ENCODE data around the gene FAM219B.
"Not testable (repeated sequence)": the region's sequence is repeated elsewhere in the genome, so short reads cannot be mapped to it uniquely, and the experiment has no call there.

FAM219B gene

GRCh38 chr15:74950078-74950908 is 43.6 kb upstream of the FAM219B start:
- H3K9me3 ChIP-seq (ENCODE audit: severe bottlenecking), result no peaks in the 10 kb centered on the region
- H3K27ac ChIP-seq, result peak overlapping the region; percentile 34; the same call in 1 of the 2 replicates
- DNase-seq, result peak; percentile 84

GRCh38 chr15:74937590-74938371 is 31.1 kb upstream of the FAM219B start, which contains the start of gene COX5A:
TSS of gene COX5A (minus strand) at chr15:74938073. CDS start at chr15:74938014, 59 bp downstream.
- peak; percentile 93 for DNase-seq
- no peak for TF ChIP-seq CTCF (IDR thresholded peaks at IDR 0.05; ENCODE audit: low read depth, low read length)
- H3K4me3 ChIP-seq (ENCODE audit: low read depth, low read length), result peak within 1 kb of the TSS; percentile 99
- H3K9me3 ChIP-seq (ENCODE audit: severe bottlenecking), result no peaks in the 10 kb centered on the region
- H3K27me3 ChIP-seq (ENCODE audit: insufficient read depth, low read depth, severe bottlenecking), result no peaks in the 10 kb centered on the region
- H3K36me3 ChIP-seq, result peaks cover 23% of the 10 kb centered on the region
- peak within 1 kb of the TSS; percentile 94 for H3K27ac ChIP-seq

More at GRCh38 chr15:74950078-74950908, 43.6 kb upstream of the FAM219B start:
- H3K4me3 ChIP-seq (ENCODE audit: low read depth, low read length), result no peak overlapping the region
- TF ChIP-seq CTCF (IDR thresholded peaks at IDR 0.05; ENCODE audit: low read depth, low read length), result peak; percentile 98
- H3K36me3 ChIP-seq, result no peaks in the 10 kb centered on the region
- H3K27me3 ChIP-seq (ENCODE audit: insufficient read depth, low read depth, severe bottlenecking), result no peaks in the 10 kb centered on the region

- Histone ChIP-seq H3K27me3 (ENCODE audit: insufficient read depth, low read depth, severe bottlenecking) (no peaks in the 10 kb centered on the region), H3K27ac (peak overlapping the region; percentile 94), H3K4me3 (ENCODE audit: low read depth, low read length) (peak overlapping the region; percentile 99), H3K9me3 (ENCODE audit: severe bottlenecking) (no peaks in the 10 kb centered on the region), H3K36me3 (peaks cover 27% of the 10 kb centered on the region)
- DNase-seq, result no peak
- TF ChIP-seq CTCF (IDR thresholded peaks at IDR 0.05; ENCODE audit: low read depth, low read length), result no peak
Measured at GRCh38 chr15:74937272-74937589, 30.6 kb upstream of the FAM219B start.

GRCh38 chr15:74935193-74935592 is 28.5 kb upstream of the FAM219B start:
- H3K9me3 ChIP-seq (ENCODE audit: severe bottlenecking); H3K27me3 ChIP-seq (ENCODE audit: insufficient read depth, low read depth, severe bottlenecking); H3K27ac ChIP-seq; H3K4me3 ChIP-seq (ENCODE audit: low read depth, low read length): not testable (repeated sequence)
- peak; percentile 21; the same call in 1 of the 2 replicates for TF ChIP-seq CTCF (IDR thresholded peaks at IDR 0.05; ENCODE audit: low read depth, low read length)
- DNase-seq, result peak; percentile 62
- peaks cover 40% of the 10 kb centered on the region for H3K36me3 ChIP-seq

GRCh38 chr15:74933573-74933972 is 26.9 kb upstream of the FAM219B start:
- TF ChIP-seq CTCF (IDR thresholded peaks at IDR 0.05; ENCODE audit: low read depth, low read length), result no peak
- Histone ChIP-seq H3K27ac (no peak overlapping the region), H3K9me3 (ENCODE audit: severe bottlenecking) (no peaks in the 10 kb centered on the region), H3K36me3 (peaks cover 52% of the 10 kb centered on the region), H3K27me3 (ENCODE audit: insufficient read depth, low read depth, severe bottlenecking) (no peaks in the 10 kb centered on the region), H3K4me3 (ENCODE audit: low read depth, low read length) (no peak overlapping the region)
- no peak for DNase-seq

Measured in WERI-Rb-1 (cell line).